Stimulated activated CD8-positive, alpha-beta memory T cell treated with anti-CD3 and anti-CD28 coated beads, Interleukin-7, amount 100 ng/mL, for 48 hours (primary cell): ENCODE data around the gene TLR10.
"Not testable (repeated sequence)": the region's sequence is repeated elsewhere in the genome, so short reads cannot be mapped to it uniquely, and the experiment has no call there.

Experiments used
- DNase-seq, 2 donors: peaks; one replicate each; pipeline ENCODE4 v3.0.0-alpha.2; 2020; ENCODE audit warnings: low read depth in 1 of 2; ENCODE audit errors: extremely low read depth in 1 of 2

TLR10 gene

DNA sequence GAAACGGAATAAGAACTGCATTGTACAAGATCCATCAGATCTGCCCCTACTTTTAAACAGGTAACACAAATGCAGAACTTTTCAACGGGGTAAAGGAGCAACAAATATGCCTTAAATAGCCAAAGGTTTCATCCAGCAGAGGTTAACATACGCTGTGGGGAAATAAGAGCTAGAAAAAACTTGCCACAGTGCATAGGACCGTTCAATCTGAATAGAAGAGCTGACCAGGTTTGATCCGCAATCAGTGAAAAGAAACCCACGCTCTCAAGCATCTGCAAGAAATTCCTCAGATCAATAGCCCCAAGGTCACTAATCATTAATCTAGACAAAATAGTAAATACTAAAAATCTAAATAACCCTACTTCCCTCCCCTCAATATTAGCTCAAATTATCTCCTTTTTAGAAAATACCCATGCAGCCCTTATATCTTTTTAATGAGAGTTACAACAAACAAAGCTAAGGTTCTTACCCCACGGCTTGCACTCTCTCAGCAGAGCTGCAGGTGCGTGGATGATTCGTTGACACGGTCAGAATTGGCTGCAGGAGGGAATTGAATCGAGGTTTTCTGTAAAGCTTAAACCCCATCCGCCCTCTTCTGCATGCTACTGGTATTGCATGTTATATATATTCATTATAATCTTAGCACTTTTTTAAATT, at the start of gene TLR10:
TLR10 (minus strand) TSS at position 539 of the 657 bp plus-strand sequence. CDS start 7,400 bp downstream, outside the sequence.
- DNase-seq = no peak

GRCh38 chr4:38832206-38832605, 49.4 kb upstream of the TLR10 start:
- DNase-seq = no peak

- DNase-seq = no peak
Observed at GRCh38 chr4:38831653-38832052, 48.9 kb upstream of the TLR10 start.

GRCh38 chr4:38829237-38829636, 46.4 kb upstream of the TLR10 start:
- DNase-seq = no peak

DNA sequence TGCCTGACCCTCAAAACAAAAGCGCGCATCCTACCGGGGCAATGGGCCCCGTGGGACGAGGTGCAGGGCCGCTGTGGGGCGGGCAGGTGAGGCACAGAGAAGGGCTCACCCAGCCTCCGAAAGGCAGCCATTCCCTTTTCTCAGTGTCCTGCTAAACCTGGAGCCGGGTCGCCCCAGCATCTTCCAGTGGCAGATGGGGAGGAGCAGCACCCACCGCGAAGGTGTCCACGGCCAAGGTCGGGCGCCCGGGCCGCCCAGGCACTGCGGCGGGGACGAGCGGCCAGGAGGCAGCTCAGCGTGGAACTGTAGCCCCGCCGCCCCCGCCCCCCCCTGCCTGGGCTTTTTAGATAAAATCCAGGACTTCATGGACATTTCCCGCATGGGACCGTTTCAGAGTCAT, 41.0 kb upstream of the TLR10 start:
- DNase-seq = no peak

- no peak for DNase-seq
Observed at GRCh38 chr4:38822748-38823303, 40.0 kb upstream of the TLR10 start.

- no peak for DNase-seq
Observed at GRCh38 chr4:38821739-38822138, 38.9 kb upstream of the TLR10 start.

DNA sequence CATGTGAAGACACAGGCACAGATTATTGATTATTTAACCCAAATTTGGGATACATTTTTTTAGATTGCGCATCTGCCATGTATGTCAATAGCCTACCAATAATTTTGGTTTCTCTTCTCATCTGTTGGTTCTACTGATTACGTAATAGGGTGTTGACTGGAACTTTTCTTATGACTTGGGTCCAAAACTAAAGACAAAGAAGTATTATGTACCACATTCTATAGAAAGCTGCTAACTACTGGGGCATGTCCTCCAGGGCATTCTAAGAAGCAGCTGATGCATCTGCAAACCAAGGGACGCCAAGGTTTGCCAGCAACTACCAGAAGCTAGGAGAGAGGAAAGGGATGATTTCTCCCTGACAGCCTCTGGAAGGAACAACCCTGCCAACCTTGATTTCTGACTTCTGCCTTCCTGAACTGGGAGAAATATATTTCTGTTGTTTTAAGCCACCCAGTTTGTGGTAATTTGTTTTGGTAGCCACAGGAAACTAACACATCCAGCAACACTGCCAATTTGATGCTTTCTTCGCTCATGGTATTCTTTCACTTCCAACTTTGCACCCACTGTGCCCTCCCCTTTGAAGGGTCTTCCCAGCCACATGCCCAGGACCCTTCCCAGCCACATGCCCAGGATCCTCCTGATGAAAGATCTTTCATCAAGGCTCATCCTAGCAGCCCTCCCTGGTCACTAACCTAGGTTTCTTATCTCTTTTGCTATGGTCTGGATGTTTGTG, 37.7 kb upstream of the TLR10 start:
- DNase-seq = no peak

DNA sequence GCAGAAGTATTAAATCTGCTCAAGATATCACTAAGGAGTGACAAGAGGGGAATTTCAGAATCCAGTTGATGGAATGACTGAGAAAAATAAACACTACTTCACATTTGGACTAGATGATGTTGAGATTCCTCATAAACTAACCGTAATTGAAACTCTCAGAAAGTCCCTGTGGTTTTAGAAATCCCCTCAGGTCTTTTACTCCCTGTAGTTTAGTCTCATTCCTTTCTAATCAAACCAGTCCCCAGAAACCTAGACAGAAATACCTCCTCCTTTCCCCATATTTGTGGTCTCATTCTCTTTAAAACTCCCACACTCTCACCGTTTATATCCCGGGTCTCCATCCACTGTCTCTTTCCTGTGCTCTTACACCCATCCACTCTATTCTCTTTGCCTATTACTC, 36.8 kb upstream of the TLR10 start:
- DNase-seq = no peak

- DNase-seq = no peak
Observed at GRCh38 chr4:38818441-38818976, 35.7 kb upstream of the TLR10 start.

GRCh38 chr4:38815885-38816782, 33.3 kb upstream of the TLR10 start:
- DNase-seq = no peak

DNA sequence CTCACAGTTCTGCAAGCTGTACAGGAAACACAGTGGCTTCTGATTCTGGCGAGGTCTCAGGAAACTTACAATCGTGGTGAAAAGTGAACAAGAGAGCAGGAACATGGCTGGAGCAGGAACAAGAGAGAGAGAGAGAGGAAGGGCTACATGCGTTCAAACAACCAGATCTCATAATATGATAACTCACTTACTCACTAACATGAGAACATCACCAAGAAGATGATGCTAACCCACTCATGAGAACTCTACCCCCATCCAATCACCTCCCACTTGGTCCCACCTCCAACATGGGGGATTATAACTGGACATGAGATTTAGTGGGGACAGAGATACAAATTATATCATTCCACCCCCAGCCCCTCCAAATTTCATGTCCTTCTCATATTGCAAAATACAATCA, 31.6 kb upstream of the TLR10 start:
- DNase-seq = no peak

GRCh38 chr4:38811297-38811696, 28.5 kb upstream of the TLR10 start:
- DNase-seq = no peak

- DNase-seq = not testable (repeated sequence)
Observed at GRCh38 chr4:38807462-38807861, 24.7 kb upstream of the TLR10 start.

GRCh38 chr4:38806251-38806650, 23.5 kb upstream of the TLR10 start:
- not testable (repeated sequence) for DNase-seq

GRCh38 chr4:38805530-38806145, 22.8 kb upstream of the TLR10 start:
- no peak for DNase-seq

DNA sequence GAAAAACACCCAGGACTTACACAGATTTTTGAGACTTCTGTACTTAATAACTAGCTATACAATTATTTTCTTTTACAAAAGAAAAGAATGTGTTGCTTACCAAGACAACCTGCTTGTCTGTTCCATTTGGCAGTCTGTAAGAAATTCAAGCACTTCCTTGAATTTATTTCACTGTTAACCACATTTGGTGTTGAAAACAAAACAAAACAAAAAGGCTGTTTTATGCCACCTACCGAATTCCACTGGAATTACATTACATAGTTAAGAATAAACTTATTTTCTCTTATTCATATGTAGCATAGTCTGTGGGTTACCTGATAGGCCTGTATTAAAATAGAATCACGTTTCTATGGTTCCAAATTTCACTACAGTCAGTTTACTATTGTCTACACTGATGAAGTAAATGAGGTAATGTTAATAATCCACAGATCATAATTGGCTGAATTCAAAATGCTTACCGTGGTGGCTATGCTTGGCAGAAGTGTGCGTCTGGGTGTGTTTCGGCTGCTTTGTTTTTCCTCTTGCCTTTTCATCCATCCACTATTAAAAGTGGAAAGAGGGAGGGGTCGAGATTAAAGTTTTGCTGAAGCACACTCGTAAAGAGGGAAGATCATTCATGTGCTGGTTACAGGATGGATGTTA, 22.0 kb upstream of the TLR10 start, which contains the start of gene TLR1:
TLR1 (minus strand) TSS at position 138 of the 642 bp plus-strand sequence. CDS start 5,960 bp downstream, outside the sequence.
- DNase-seq = no peak

DNA sequence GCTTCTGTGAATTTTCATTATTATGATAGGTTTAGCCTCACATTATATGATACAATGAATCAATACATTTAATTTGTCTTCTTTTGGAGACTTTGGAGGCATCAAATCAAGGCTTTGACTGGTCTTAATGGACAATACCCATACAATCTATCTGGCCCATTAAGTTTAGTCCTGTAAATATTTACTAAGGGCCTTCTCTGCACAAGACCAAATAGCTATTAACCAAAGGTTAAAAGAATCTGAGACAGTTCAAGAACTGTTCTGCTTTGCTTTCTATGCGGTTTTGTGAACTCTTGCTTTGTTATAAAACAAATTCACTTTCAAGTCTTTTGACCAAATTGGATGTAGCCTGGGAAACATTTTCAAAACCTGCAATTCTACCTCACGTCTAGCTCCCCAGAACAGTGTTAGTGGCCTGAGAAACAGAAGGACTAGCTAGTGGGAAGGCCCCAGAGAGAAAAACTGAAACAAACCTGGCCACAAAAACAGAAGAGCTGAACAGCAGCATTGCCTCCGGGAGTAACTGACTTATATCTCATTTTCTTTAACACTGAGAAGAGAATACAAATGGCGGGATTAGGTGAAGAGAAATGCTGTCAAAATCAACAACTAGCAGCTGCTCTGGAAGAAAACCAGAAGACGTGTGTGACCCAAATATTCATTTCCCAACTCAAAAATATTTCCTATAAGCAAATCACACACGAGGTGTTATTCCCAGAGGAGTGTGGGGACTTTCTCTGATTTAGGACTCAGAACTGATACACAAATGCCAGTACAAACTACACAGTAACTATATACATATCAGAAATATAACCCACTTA, 21.3 kb upstream of the TLR10 start:
- peak in 1 of 2 donors; percentile 30 for DNase-seq
